Skin epidermis (tissue), 12 donors: ENCODE results near the gene MRAS.
A peak's percentile ranks its signal among the peaks of the same experiment; 100 is the strongest.
"Not testable (repeated sequence)": the region's sequence is repeated elsewhere in the genome, so short reads cannot be mapped to it uniquely, and the experiment has no call there.

Experiments used
- H3K27ac ChIP-seq, 21 experiments: fragments of 200-600 bp; sonication (generic) in 11 of 21; one replicate each; pipeline ENCODE4 v1.5.0; 2020; ENCODE audit warnings: mild to moderate bottlenecking in 3 of 21, inconsistent platforms in 2 of 21, moderate library complexity in 2 of 21
- H3K4me3 ChIP-seq, 7 experiments: fragments of 200-600 bp; sonication (generic) in 2 of 7; one replicate each; pipeline ENCODE4 v1.5.0; 2020; ENCODE audit warnings: inconsistent platforms in 2 of 7, mild to moderate bottlenecking in 2 of 7, moderate library complexity in 1 of 7

The MRAS gene

DNA sequence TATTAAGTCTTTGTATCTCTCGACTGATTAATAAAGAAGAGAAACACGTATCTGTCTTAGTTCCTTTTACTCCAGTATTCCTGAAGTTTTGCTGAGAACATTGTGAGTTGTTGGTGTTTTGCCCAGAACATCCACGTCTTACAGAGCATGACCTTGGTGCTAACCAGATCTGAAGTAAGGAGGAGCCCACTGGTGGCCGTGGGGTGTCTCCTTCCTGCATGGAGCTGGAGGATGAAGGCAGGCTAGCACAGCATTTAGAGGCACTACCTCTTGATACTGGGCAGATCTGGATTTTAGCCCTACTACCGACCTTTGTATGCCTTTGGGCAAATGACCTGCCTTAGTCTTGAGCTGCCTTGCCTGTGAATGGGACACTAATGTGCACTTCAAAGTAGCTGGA lies 57.1 kb downstream of the MRAS start:
- Histone ChIP-seq H3K27ac (no peak overlapping the region), H3K4me3 (no peak overlapping the region)

- no peak overlapping the region for H3K27ac ChIP-seq
- H3K4me3 ChIP-seq: no peak overlapping the region
Observed at GRCh38 chr3:138406606-138407005, 58.2 kb downstream of the MRAS start.

DNA sequence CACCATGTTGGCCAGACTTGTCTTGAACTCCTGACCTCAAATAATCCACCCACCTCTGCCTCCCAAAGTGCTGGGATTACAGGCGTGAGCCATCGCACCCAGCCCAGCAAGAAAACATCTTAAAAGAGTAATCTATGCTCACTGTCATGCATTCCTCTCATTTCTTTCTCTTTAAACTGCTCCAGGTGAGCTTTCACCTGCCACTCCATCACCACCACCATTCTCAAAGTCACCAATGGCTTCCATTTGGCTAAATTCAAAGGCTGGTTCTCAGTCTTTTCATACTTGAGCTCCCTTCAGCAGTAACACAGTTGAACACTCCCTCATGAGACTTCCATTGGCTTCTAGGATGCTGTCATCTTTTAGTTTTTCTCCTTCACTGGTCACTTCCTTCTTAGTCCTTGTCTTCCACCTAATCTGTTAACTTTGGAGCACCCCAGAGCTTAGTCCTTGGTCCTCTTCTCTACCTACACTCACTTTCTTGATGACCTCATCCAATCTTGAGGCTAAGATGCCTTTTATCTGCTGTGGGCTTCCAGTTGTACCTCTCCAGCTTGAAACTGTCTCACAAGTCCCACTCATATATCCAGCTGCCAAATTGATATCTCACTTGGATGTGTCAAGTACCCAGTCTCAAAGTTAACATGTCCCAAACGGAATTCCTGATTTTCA lies 59.0 kb downstream of the MRAS start:
- Histone ChIP-seq H3K27ac (no peak overlapping the region), H3K4me3 (no peak overlapping the region)

DNA sequence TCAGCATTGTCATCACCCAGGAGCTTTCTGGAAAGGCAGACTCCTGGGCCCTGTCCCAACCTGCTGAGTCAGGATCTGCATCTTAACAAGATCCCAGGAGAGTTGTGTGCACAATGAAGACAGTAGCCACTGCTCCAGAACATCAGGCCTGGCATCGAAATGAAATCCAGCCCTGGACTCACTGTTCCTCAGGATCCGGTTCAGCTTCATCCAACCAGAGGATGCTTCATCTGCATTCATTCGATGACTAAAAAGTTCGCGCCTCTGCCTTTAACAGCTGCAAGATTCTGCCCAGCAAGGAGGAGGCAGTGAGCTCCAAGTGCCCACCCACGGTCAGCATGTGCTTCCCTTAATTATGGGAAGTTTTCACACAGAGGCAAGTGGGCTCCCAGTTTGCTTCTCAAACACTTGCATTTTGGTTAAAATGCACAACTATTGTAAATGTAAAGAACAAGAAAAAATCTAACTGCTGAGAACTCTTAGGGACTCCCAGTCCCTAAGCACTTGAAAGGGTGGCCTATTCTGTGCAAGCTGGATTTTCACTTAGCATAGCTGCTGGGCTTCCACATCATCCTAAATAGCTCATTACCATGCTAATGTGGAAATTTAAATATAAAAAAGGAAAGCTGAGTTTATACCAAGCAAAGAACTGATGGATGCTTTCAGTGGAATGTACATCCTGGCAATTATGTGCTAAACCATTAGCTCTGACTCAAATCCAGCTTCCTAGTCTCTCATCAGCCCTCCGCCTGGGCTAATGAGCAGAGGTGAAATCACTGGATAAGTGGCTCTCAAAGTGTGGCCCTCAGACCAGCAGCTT lies 60.6 kb downstream of the MRAS start:
- Histone ChIP-seq H3K4me3 (no peak overlapping the region), H3K27ac (no peak overlapping the region)

DNA sequence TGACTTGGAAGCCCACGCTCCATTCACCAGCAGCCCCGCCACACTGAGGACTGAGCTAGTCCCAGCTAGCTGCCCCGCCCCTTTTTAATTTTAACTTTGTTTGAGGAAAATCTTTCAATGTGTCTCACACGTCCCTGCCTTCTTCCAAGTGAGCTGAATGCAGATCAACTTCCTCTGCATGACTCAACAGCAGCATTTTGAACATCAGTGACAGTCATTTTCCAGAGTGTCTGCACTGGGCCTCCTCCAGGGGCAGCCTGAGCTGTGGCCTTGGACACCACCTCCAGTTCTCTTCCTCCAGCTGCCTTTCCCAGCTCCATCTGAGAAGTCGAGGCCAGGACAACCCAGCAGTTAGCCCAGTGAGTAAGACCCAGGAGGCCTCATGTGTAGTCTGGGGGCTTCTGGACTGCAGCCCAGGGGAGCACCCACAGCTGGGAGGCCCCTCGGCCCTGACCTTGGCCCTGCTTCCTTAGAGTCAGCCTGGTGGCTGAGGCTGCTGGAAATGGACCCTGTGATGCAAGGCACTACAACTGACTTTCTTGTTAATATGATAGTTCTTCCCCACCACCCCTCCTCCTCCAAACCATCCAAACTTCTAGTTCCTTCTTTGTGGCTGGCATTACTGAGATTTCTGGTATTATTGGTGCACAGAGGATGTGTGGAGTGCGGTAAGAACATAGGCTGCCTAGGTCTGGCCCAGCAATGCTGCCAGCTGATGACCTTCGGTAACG lies 64.6 kb downstream of the MRAS start:
- H3K27ac ChIP-seq: peak overlapping the region in 1 of 21 experiments; percentile 42
- no peak overlapping the region for H3K4me3 ChIP-seq

DNA sequence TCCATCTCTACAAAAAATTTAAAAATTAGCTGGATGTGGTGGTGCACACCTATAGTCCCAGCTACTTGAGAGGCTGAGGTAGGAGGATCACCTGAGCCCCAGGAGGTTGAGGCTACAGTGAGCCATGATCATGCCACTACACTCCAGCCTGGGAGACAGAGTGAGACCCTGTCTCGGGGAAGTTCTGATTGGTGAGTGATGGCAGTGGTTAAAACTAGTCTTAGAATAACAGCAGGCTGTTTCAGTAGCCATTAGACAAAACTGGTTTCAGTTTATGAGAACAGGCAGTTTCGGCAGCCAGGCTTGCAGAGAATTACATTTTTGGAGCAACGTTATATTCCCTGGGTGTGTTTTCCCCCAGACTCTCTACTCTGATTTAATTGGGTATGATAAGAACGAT lies 67.9 kb downstream of the MRAS start:
- H3K27ac ChIP-seq, H3K4me3 ChIP-seq: not testable (repeated sequence)

DNA sequence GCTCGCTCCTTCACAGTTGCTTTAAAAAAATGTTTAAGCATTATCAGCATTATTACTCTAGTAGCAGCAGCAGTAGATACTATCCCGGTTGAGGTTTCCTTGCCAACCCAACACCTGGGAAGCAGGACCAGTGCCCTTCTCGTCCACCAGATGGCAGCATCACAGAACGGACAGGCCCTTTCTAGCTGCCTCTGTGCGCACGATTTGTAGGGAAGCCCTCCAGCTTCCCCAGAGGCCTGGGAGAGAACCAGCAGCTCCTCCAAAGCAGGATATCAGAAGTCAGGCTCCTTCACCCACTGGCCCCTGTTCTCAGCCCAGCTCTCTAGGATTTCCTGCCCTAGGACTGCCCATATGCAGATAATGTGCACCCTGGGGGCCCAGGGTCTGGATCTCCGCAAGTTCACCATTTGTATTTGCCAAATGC lies 69.2 kb downstream of the MRAS start:
- no peak overlapping the region for H3K27ac ChIP-seq

GRCh38 chr3:138418601-138419206 lies 70.3 kb downstream of the MRAS start:
- no peak overlapping the region for H3K4me3 ChIP-seq
- no peak overlapping the region for H3K27ac ChIP-seq

More for the DNA sequence above, 69.2 kb downstream of the MRAS start:
- no peak overlapping the region for H3K4me3 ChIP-seq

GRCh38 chr3:138423316-138423715 lies 74.9 kb downstream of the MRAS start:
- no peak overlapping the region for H3K27ac ChIP-seq
- no peak overlapping the region for H3K4me3 ChIP-seq

DNA sequence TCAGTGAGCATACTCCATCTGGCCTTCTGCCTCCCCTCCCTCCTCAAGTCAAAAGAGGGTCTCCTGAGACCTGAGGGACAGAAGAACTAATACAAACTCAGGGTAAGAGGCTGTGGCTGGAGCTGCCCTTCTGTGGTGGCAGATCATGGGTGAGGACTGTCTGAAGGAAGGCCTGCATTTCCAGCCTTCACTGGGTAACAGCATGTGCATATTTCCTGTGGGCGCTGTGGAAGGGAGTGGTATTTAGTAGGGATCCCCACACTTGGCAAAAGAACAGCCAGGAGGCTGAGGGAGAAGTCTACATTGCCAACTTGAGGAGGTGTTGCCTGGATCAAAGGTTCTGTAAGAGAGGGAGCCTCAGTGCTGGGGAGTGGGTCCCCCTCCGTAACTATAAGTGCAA lies 75.9 kb downstream of the MRAS start:
- H3K4me3 ChIP-seq: no peak overlapping the region
- no peak overlapping the region for H3K27ac ChIP-seq

DNA sequence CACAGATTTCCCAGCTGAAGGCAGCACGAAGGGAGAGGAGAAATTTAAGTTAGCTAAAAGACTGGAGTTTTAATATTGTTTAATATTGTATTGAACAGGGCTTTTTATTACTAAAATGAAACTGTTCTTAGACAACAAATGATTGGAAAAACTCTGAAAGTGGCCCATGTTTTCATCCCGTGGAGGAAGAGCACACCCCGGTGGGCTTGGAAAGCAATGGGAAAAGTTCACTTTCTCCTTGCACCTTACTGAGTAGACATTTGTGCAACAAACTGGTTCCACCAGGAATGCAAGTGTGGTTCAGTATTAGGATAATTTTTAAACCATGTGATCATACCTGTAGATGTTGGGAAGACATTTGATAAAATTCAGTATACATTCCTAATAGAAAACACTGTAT lies 77.8 kb downstream of the MRAS start:
- Histone ChIP-seq H3K27ac (no peak overlapping the region), H3K4me3 (no peak overlapping the region)

GRCh38 chr3:138426754-138427153 lies 78.4 kb downstream of the MRAS start:
- not testable (repeated sequence) for H3K4me3 ChIP-seq, H3K27ac ChIP-seq

DNA sequence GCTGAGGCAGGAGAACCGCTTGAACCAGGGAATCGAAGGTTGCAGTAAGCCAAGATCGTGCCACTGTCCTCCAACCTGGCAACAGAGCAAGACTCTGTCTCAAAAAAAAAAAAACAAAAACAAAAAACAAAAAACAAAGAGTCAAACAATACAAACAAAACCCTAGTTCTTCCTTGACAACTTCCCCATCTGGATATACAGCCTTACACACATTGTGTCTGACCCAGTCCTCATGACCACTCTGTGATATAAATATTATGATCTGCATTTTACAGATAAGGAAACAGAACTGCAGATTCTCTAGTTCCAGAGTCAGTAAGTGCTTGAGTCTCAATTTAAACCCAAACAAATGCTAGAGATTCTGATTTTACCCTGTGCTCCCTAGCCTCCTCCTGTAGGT lies 81.3 kb downstream of the MRAS start:
- H3K27ac ChIP-seq: no peak overlapping the region
- no peak overlapping the region for H3K4me3 ChIP-seq

DNA sequence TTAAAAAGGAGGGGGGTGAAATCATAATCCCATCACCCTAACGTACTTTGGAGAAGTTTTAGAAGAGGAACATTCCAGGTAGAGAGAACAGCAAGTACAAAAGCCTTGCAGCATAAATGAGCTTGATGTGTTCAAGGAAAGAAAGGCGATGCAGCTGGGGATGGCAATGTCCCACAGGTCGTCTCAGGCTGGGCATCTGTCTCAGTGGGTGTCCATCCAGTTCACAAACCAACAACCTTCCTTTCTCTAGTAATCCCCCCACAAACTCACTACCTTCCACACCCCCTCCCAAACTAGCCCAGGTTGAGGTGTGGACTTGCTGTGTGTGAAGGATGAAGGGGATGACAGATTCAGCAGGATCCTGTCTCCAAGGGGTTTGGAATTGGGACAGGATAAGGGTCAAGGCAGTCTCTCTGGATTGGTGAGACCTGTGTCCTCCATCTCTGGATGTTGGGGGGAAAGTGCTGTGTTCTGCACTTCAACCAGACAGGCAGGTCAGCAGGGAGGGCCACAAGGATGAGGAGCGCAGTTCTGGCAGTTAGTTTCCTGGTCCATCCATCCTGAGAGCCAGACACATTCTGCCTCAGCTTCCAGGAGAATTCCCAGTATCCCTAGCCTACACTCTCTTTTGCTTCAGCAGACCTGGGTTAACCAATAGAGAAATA lies 84.3 kb downstream of the MRAS start:
- no peak overlapping the region for H3K4me3 ChIP-seq

DNA sequence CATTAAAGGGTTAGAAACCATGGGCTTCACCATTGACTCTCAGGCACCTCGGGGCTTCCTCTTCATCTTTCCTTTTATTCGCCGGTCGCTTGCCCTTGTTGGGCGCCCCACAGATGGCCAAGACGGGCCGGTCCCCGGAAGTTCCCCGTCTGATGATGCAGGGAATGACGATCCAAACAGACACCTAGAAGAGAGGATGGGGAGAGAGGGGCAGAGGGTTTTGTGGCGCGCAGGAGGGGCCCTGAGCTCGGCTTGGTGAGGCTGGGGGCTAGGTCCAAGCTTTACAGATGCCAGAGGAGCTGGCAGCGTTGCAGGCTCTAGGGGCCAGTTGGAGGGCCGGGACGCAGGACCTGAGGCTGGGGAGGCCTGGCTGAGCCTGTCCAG lies 85.5 kb downstream of the MRAS start:
- Histone ChIP-seq H3K27ac (no peak overlapping the region), H3K4me3 (peak overlapping the region in 4 of 7 experiments; percentile 2 to 62 (median 48))

More for the DNA sequence above, 84.3 kb downstream of the MRAS start:
- no peak overlapping the region for H3K27ac ChIP-seq

- H3K4me3 ChIP-seq: peak within 1 kb of the TSS; percentile 37 to 62 (median 43)
- peak within 1 kb of the TSS in 11 of 21 experiments; percentile 1 to 60 (median 35) for H3K27ac ChIP-seq
Observed at GRCh38 chr3:138434276-138434874, 86.0 kb downstream of the MRAS start, which contains the start of gene ESYT3. ESYT3 (plus strand) TSS chr3:138434616; CDS start chr3:138434799, 183 bp downstream.

- peak overlapping the region; percentile 37 to 62 (median 43) for H3K4me3 ChIP-seq
- peak overlapping the region in 11 of 21 experiments; percentile 1 to 60 (median 35) for H3K27ac ChIP-seq
Observed at GRCh38 chr3:138434875-138435772, 86.7 kb downstream of the MRAS start.

DNA sequence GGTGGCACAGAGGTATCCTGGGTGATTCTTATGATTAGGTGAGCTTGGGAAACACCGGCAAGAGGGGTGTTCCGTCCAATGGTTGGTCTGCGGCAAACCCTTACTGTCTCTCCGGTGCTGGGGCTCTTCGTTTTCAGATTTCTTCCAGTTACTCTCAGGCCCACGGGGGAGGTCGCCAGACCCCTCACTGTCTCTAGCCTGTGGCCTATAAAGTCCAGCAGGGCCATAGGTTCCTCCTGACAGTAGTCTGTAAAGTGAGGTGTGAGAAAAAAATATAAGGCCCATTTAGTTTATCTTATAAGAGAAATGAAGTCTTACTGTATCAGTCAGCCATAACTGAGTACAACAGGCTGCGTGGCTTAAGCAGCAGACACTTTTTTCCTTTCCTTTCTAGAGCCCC lies 87.5 kb downstream of the MRAS start:
- peak overlapping the region in 5 of 21 experiments; percentile 0 to 60 (median 26) for H3K27ac ChIP-seq
- peak overlapping the region in 4 of 7 experiments; percentile 43 to 62 (median 48) for H3K4me3 ChIP-seq
